ENCODE results near the gene FAM163B. TPM values are rescaled to one million over a fixed set of nuclear protein-coding genes. Genes with fewer than 3 reads are reported as not detected.

Gene FAM163B
- total and polyA plus RNA-seq, 2 experiments from 2014 or later = 0.60 to 1.3 TPM

DNA sequence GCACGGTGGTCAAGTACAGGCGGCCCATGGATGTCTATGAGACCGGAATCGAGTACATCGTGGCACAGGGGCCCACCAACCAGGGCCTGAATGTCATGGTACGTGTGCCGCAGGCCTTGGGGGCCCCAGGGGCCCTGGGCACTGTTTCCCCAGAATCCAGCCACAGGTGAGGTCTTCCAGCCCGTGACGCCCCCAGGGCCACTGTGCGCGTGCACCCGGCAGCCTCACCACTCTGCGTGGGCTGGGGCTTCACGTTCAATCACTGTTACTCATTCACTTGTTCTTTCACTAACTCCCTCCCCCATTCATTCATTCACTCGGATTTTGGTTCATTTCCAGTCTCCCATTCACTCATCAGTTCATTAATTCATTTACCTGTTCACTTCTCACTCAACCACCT is 62.1 kb downstream of the FAM163B start:
- DNase-seq (ENCODE audit: low spot score) (no peak), ATAC-seq (no peak)
- no peaks in the 10 kb centered on the region for H3K4me1 ChIP-seq (ENCODE audit: insufficient read depth)
- Mint-ChIP-seq H3K4me3 (no peak overlapping the region; the same call in 2 of the 3 replicates), H3K27me3 (ENCODE audit: insufficient read depth, low read depth, poor library complexity) (peaks cover 1% of the 10 kb centered on the region), H3K27ac (no peak overlapping the region), H3K36me3 (ENCODE audit: low read depth) (no peaks in the 10 kb centered on the region; the same call in 2 of the 3 replicates), H3K4me1 (peaks cover 4% of the 10 kb centered on the region), H3K9me3 (no peaks in the 10 kb centered on the region)
- no peak overlapping the region for H3K4me3 ChIP-seq
- no peak overlapping the region for H3K4me2 ChIP-seq
- no peaks in the 10 kb centered on the region for H3K27me3 ChIP-seq (ENCODE audit: insufficient read depth)
- no peaks in the 10 kb centered on the region for H3K36me3 ChIP-seq (ENCODE audit: insufficient read depth)
- no peaks in the 10 kb centered on the region for H3F3A ChIP-seq (replicated peaks; ENCODE audit: low read depth)
- no peak overlapping the region for H3K27ac ChIP-seq (ENCODE audit: low read depth)
- TF ChIP-seq EZH2 (IDR thresholded peaks at IDR 0.05; ENCODE audit: low read depth, unreplicated experiment) (no peak), STAT1 (IDR thresholded peaks at IDR 0.05; ENCODE audit: unreplicated experiment) (no peak), CREB1 (CRISPR knock-in tag; IDR thresholded peaks at IDR 0.05; ENCODE audit: low read depth) (no peak), NANOG (IDR thresholded peaks at IDR 0.05; ENCODE audit: borderline replicate concordance) (no peak), EZH2phosphoT487 (IDR thresholded peaks at IDR 0.05; ENCODE audit: unreplicated experiment) (no peak)
- TF ChIP-seq, protein P1, sequence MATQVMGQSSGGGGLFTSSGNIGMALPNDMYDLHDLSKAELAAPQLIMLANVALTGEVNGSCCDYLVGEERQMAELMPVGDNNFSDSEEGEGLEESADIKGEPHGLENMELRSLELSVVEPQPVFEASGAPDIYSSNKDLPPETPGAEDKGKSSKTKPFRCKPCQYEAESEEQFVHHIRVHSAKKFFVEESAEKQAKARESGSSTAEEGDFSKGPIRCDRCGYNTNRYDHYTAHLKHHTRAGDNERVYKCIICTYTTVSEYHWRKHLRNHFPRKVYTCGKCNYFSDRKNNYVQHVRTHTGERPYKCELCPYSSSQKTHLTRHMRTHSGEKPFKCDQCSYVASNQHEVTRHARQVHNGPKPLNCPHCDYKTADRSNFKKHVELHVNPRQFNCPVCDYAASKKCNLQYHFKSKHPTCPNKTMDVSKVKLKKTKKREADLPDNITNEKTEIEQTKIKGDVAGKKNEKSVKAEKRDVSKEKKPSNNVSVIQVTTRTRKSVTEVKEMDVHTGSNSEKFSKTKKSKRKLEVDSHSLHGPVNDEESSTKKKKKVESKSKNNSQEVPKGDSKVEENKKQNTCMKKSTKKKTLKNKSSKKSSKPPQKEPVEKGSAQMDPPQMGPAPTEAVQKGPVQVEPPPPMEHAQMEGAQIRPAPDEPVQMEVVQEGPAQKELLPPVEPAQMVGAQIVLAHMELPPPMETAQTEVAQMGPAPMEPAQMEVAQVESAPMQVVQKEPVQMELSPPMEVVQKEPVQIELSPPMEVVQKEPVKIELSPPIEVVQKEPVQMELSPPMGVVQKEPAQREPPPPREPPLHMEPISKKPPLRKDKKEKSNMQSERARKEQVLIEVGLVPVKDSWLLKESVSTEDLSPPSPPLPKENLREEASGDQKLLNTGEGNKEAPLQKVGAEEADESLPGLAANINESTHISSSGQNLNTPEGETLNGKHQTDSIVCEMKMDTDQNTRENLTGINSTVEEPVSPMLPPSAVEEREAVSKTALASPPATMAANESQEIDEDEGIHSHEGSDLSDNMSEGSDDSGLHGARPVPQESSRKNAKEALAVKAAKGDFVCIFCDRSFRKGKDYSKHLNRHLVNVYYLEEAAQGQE (IDR thresholded peaks at IDR 0.05; ENCODE audit: unreplicated experiment) = no peak
- TF ChIP-seq, protein P2, sequence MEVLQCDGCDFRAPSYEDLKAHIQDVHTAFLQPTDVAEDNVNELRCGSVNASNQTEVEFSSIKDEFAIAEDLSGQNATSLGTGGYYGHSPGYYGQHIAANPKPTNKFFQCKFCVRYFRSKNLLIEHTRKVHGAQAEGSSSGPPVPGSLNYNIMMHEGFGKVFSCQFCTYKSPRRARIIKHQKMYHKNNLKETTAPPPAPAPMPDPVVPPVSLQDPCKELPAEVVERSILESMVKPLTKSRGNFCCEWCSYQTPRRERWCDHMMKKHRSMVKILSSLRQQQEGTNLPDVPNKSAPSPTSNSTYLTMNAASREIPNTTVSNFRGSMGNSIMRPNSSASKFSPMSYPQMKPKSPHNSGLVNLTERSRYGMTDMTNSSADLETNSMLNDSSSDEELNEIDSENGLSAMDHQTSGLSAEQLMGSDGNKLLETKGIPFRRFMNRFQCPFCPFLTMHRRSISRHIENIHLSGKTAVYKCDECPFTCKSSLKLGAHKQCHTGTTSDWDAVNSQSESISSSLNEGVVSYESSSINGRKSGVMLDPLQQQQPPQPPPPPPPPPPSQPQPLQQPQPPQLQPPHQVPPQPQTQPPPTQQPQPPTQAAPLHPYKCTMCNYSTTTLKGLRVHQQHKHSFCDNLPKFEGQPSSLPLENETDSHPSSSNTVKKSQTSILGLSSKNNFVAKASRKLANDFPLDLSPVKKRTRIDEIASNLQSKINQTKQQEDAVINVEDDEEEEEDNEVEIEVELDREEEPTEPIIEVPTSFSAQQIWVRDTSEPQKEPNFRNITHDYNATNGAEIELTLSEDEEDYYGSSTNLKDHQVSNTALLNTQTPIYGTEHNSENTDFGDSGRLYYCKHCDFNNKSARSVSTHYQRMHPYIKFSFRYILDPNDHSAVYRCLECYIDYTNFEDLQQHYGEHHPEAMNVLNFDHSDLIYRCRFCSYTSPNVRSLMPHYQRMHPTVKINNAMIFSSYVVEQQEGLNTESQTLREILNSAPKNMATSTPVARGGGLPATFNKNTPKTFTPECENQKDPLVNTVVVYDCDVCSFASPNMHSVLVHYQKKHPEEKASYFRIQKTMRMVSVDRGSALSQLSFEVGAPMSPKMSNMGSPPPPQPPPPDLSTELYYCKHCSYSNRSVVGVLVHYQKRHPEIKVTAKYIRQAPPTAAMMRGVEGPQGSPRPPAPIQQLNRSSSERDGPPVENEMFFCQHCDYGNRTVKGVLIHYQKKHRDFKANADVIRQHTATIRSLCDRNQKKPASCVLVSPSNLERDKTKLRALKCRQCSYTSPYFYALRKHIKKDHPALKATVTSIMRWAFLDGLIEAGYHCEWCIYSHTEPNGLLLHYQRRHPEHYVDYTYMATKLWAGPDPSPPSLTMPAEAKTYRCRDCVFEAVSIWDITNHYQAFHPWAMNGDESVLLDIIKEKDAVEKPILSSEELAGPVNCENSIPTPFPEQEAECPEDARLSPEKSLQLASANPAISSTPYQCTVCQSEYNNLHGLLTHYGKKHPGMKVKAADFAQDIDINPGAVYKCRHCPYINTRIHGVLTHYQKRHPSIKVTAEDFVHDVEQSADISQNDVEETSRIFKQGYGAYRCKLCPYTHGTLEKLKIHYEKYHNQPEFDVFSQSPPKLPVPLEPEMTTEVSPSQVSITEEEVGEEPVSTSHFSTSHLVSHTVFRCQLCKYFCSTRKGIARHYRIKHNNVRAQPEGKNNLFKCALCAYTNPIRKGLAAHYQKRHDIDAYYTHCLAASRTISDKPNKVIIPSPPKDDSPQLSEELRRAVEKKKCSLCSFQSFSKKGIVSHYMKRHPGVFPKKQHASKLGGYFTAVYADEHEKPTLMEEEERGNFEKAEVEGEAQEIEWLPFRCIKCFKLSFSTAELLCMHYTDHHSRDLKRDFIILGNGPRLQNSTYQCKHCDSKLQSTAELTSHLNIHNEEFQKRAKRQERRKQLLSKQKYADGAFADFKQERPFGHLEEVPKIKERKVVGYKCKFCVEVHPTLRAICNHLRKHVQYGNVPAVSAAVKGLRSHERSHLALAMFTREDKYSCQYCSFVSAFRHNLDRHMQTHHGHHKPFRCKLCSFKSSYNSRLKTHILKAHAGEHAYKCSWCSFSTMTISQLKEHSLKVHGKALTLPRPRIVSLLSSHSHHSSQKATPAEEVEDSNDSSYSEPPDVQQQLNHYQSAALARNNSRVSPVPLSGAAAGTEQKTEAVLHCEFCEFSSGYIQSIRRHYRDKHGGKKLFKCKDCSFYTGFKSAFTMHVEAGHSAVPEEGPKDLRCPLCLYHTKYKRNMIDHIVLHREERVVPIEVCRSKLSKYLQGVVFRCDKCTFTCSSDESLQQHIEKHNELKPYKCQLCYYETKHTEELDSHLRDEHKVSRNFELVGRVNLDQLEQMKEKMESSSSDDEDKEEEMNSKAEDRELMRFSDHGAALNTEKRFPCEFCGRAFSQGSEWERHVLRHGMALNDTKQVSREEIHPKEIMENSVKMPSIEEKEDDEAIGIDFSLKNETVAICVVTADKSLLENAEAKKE (CRISPR knock-in tag; IDR thresholded peaks at IDR 0.05) = no peak
- H4K20me1 ChIP-seq (replicated peaks; ENCODE audit: insufficient read depth) = no peaks in the 10 kb centered on the region
- H3K79me2 ChIP-seq (replicated peaks; ENCODE audit: insufficient read depth) = no peaks in the 10 kb centered on the region
- H2AFZ ChIP-seq = no peak overlapping the region
- H3K9me2 ChIP-seq (ENCODE audit: insufficient read depth) = no peaks in the 10 kb centered on the region
